ENCODE data around the gene LMBR1L.

Gene LMBR1L

GRCh38 chr12:49052451-49053208 lies 58.0 kb downstream of the LMBR1L start:
- no peak for DNase-seq (ENCODE audit: low read depth in 2 of 2)

DNA sequence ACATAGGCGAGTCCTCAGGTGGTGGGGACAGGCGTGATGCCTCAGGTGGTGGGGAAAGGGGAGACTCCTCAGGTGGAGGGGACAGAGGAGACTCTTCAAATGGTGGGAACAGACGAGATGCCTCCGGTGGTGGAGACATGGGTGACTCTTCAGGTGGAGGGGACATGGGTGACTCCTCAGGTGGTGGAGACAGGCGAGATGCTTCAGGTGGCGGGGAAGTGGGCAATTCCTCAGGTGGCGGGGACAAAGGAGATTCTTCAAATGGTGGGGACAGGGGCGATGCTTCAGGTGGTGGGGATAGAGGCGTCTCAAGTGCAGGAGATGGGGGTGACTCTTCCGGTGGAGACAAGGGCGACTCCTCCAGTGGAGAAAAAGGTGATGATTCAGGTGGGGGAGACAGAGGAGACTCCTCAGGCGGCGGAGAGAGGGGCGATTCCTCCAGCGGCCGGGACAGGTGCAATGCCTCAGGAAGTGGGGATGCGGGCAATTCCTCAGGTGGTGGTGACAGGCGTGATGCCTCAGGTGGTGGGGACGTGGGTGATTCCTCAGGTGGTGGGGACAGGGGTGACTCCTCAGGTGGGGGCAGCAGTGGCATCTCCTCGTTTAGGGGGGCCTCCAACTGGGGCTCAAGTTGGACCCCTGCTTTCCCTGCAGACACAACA lies 58.7 kb downstream of the LMBR1L start:
- no peak for DNase-seq (ENCODE audit: low read depth in 2 of 2)

GRCh38 chr12:49051373-49051764 lies 59.3 kb downstream of the LMBR1L start:
- no peak for DNase-seq (ENCODE audit: low read depth in 2 of 2)

DNA sequence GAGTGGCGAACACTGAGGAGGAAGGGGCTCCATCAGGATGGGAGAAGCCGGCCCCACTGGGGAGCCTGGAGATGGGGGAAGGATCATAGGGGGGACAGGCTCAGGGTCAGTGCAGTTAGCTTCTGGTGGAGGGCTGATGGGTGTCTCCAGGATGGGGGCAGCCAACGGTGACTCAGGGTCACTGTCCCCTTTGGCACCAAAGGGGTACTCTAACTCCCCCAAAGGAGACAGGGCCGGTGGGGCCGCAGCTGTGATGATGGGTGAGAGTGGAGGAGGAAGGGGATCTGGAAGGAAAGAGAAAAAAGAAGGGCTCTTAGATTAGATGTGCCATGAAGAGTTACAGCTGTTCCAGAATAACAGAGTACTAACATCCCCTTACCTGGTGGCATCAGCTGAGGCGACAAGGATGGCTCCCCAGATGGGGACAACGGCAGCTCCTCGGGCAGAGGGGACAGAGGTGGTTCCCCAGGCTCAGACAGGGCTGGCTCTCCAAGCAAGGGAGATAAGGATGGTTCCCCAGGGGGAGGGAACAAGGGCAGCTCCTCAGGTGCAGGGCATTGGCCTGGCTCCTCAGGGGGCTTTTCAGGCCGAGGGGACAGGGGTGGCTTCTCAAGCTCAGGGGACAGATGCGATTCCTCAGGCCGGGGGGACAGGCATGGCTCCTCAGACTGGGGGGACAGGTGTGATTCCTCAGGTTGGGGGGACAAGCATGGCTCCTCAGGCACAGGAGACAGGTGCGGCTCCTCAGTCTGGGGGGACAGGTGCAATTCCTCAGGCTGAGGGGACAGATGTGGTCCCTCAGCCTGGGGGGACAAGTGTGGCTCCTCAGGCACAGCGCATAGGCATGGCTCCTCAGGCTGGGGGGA lies 59.9 kb downstream of the LMBR1L start:
- no peak for DNase-seq (ENCODE audit: low read depth in 2 of 2)

- no peak for DNase-seq (ENCODE audit: low read depth in 2 of 2)
These were observed 61.0 kb downstream of the LMBR1L start for GRCh38 chr12:49049566-49050224.

- no peak for DNase-seq (ENCODE audit: low read depth in 2 of 2)
These were observed 61.7 kb downstream of the LMBR1L start for GRCh38 chr12:49048953-49049352.
